Stimulated activated CD4-positive, alpha-beta T cell treated with anti-CD3 and anti-CD28 coated beads, Interleukin-2, amount 100 ng/mL, for 4 hours (primary cell): ENCODE measurements around the gene DYNC1H1.

Source experiments
- DNase-seq: peaks from one replicate; pipeline ENCODE4 v3.0.0-alpha.2; 2020; ENCODE audit warnings: low read depth

DYNC1H1 gene

DNA sequence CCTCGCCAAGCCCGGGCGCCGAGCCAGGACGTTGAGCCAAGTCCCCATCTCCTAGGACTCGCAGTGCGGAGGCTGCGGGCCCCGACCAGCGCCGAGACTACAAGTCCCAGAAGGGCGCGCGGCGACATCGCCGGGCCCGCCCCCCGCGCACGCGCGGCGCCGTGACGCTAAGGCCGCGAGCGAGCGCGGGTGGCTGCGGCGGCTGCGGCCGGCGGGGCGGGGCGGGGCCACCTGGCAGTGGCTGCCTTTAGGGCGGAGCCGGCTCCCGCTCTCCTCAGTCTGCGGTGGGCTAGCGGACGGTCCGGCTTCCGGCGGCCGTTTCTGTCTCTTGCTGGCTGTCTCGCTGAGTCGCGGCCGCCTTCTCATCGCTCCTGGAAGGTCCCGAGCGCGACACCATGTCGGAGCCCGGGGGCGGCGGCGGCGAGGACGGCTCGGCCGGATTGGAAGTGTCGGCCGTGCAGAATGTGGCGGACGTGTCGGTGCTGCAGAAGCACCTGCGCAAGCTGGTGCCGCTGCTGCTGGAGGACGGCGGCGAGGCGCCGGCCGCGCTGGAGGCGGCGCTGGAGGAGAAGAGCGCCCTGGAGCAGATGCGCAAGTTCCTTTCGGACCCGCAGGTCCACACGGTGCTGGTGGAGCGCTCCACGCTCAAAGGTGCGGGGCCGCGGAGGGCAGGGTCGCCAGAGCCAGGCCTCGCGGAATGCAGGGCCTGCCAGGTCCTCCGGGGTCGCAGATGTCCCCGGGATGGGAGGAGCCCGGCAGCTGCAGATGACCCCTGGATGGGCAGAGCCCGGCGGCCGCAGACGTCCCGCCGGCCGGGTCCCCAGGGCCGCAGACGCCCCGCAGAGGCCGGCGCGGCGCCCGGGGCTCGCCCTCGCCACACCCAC lies at the start of gene DYNC1H1:
Gene DYNC1H1 (plus strand): TSS at position 277 of the 884 bp plus-strand sequence. CDS start 119 bp downstream, at position 396.
- DNase-seq, result peak; percentile 84

DNA sequence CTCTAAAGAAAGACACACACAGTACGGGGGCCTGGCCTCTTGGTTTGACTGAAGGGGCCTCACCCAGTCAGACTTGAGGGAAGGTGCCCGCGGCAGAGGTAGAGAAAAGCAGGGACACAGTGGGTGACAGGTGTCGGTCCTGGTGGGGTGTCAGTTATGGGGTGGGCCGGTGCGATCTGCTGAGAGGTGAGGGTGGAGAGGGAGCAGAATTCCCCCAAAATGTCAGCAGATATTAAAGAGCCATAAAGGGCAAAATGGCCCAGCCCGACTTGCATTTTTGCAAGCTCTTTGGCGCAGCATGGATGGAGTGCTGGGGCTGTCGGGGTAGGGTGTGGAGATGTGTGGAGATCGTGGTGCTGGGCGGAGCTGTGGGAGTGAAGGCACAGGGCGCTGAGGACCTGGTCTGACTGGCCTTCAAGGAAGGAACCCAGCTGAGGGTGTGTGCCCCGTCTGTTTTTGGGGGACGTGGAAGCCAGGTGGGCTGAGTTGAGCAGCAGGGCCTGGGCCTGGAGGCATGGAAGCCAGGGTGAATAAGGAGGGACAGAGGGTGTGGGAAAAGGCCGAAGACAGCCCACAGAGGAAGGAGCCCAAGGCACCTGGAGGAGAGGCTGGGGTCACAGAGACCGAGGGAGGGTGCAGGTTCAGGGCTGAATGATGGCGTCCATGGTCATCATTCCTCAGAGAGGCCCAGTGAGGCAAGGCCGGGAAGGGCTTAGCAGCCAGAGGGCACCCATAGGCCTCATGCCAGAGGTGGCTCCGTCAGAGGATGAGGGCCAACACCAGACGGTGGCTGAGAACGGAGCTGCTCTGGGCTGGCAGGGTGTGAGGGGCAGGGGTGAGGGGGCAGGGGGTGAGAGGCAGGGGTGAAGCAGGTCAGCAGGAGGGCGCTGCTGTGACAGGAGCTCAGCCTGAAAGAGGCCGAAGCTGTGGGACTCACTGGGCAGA lies 48.2 kb upstream of the DYNC1H1 start:
- no peak for DNase-seq

- no peak for DNase-seq
Observed at GRCh38 chr14:101916816-101917412, 47.5 kb upstream of the DYNC1H1 start.

- DNase-seq, result no peak
Observed at GRCh38 chr14:101917413-101918017, 46.9 kb upstream of the DYNC1H1 start.

DNA sequence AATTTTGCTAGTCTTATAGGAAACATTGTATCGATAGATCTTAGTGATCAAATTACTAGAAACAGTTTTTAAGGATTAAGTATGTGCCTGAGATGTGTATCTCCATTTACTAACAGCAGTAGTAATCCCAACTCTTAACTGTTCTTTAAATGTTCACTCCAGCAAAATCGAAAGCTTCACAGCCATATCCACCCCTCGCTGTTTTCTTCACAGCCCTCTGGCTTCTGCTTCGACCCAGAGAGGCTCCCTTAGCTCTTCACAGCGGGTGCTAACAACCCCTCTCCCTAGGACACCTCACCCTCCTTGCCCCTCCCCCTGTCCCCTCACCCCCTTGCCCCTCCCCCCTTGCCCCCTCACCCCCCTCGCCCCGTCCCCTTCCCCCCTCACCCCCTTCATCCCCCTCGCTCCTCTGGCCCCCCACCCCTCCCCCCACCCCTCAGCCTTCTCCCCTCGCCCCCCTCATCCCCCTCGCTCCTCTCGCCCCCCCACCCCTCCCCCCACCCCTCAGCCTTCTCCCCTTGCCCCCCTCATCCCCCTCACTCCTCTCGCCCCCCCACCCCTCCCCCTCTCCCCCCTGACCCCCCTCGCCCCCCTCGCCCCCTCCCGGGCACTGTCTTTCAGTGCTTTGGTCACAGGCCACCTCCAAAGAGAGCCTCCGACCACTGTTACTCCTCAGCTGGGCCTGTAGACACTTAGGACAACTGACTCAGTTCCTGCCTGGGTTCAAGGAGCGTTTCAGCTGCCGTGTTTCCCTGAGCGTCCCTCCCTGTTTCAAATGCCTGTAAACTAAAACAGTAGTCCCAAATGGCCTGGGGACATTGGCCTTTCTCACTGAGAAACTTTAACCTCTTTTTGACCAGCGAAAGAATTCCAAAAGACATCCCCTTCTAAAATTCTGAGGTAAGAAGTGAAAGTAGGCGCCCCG lies 46.0 kb upstream of the DYNC1H1 start:
- DNase-seq, result no peak

- DNase-seq, result no peak
Observed at GRCh38 chr14:101920271-101920670, 44.1 kb upstream of the DYNC1H1 start.

GRCh38 chr14:101922866-101923265 lies 41.5 kb upstream of the DYNC1H1 start:
- no peak for DNase-seq

GRCh38 chr14:101925152-101925551 lies 39.2 kb upstream of the DYNC1H1 start:
- no peak for DNase-seq

DNA sequence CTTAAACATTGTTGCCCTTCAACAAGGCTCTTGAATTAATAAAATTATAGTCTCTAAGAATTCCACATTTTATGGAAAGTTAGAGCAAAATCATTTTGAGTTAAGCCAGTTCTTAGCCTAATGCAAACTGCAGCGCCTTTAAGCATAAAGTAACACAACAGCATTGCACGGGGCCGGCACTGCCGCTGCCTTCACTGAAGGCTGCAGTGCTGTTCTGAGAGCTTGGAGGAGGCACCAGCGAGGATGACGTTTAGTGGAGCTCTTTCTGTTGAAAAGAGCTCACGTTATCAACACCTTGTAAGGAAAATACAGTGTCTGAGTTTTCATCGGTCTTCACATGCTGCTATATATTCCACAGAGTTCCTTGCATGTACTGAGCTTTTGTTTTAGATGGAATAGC lies 38.3 kb upstream of the DYNC1H1 start:
- DNase-seq, result no peak

GRCh38 chr14:101926620-101927019 lies 37.8 kb upstream of the DYNC1H1 start:
- DNase-seq, result no peak

DNA sequence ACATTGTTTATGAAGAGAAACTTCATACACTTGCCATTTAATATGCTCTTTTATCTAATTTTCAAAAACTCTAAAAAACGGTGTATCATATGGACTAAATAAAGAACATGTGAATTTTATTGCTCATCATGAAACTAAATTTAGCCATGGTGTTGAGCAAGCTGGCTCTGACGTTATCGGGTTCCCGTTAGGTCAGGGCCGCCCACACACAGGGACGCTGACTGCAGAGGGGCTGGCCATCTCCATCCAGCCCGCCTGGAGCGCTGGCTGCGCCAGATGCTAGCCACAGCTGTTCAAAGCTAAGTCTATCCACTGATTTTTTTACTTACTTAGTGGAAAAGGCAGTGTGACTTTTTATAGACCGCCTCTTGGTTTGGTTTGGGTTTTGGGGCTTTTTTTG lies 36.5 kb upstream of the DYNC1H1 start:
- no peak for DNase-seq

DNA sequence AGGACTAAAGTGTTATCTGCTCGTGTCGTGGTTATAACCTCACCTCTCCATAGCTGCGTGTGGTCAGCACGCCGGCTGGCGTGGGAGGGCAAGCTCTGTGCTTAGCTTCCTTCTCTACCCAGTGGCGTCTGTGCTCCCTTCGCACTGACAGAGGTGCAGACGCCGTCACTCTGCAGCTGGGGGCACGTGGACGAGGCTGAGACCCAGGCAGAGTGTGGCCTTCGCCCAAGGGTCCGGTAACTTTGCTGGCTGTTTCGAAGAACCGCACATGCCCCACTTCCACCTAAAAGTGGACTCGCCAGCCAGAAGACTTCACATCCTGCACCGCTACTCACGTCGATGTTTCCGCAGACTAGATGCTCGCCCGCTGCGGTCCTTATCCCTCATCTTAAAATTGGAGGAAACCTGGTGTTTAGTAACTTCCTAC lies 35.9 kb upstream of the DYNC1H1 start:
- DNase-seq, result no peak

- no peak for DNase-seq
Observed at GRCh38 chr14:101929096-101929495, 35.3 kb upstream of the DYNC1H1 start.

DNA sequence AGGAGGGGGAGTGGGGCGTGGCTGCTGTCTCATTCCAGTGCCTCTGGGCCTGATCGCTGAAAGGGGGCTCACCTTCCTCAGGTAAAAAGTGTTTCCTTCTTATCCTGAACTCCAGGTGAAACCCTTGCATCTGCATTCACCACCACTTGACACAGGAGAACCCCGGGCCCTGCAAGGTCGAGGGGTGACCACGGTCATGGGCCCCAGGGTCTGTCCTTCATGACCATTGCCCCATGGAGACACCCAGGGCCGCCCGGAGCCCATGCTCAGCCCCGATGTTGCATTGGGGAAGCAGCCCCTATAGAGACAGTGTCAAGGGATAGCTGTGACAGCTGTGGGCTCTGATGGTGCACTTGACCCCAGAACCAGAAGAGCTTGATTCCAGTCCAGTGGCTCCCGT lies 34.4 kb upstream of the DYNC1H1 start:
- DNase-seq, result no peak

GRCh38 chr14:101932673-101933072 lies 31.7 kb upstream of the DYNC1H1 start:
- DNase-seq, result no peak

DNA sequence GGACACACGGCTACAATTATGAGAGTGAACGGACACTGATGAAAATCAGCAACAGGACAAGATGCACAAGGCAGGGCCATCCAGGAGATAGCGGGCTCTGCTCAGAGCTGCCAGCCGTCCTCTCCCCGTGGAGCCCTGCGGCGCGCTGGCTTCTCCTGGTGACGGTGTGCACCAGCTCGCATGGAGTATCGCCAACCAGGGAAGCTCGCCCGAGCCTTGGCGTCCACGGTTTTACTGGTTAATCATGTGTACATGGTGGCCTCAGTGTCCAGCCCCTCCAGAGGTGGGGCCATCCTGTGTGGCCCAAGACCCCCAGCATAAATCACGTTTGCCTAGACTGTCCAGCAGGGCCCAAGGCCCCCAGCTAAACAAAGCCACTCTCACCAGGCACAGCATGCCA lies 31.2 kb upstream of the DYNC1H1 start:
- no peak for DNase-seq

GRCh38 chr14:101934601-101935150 lies 29.7 kb upstream of the DYNC1H1 start:
- no peak for DNase-seq

- DNase-seq, result no peak
Observed at GRCh38 chr14:101937926-101938767, 26.2 kb upstream of the DYNC1H1 start.

DNA sequence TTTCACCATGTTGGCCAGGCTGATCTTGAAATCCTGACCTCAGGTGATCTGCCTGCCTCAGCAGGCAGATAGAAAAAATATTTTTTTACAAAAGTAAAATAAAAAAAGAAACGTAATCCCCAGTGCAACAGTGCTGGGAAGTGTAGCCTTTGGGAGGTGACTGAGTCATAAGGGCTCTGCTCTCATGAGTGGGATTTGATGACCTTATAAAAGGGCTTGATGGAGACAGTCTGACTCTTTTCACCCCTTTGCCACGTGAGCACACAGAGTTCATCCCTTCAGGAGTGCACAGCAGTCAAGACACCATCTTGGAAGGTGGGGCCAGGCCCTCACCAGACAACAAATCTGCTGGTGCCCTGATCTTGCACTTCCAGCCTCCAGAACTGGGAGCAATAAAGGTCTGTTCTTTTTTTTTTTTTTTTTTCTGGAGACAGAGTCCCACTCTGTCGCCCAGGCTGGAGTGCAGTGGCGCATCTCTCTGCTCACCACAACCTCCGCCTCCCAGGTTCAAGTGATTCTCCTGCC lies 24.7 kb upstream of the DYNC1H1 start:
- no peak for DNase-seq
